Adipose tissue (tissue), 3 donors: ENCODE data around the gene SHQ1. TPM values are rescaled to one million over a fixed set of nuclear protein-coding genes. Genes with fewer than 3 reads are reported as not detected.

Source experiments
- H3K27ac ChIP-seq: one replicate; pipeline ENCODE4 v1.5.1; 2013; ENCODE audit warnings: low read depth, low read length
- WGBS, 3 donors: extraction: QIAGEN DNeasy Blood & Tissue Kit; methylation state at CpG; one replicate each; pipeline ENCODE4 v1.1.7; 2013; 5-methylcytosine and 5-hydroxymethylcytosine counted together
- polyA plus RNA-seq, 3 donors: library from polyadenylated mRNA; stranded (reverse); fragments of 200-250 nt; gene quantifications; one replicate each; pipeline ENCODE4 v1.2.3, GENCODE V29; 2013
- donor health status: healthy with polysubstance abuse.
- donor health status: Bipolar disorder and iron deficiency.
- donor health status: healthy.

Gene SHQ1
- 1 to 10 TPM; 5.0 to 8.4 (median 6.5) TPM for polyA plus RNA-seq

DNA sequence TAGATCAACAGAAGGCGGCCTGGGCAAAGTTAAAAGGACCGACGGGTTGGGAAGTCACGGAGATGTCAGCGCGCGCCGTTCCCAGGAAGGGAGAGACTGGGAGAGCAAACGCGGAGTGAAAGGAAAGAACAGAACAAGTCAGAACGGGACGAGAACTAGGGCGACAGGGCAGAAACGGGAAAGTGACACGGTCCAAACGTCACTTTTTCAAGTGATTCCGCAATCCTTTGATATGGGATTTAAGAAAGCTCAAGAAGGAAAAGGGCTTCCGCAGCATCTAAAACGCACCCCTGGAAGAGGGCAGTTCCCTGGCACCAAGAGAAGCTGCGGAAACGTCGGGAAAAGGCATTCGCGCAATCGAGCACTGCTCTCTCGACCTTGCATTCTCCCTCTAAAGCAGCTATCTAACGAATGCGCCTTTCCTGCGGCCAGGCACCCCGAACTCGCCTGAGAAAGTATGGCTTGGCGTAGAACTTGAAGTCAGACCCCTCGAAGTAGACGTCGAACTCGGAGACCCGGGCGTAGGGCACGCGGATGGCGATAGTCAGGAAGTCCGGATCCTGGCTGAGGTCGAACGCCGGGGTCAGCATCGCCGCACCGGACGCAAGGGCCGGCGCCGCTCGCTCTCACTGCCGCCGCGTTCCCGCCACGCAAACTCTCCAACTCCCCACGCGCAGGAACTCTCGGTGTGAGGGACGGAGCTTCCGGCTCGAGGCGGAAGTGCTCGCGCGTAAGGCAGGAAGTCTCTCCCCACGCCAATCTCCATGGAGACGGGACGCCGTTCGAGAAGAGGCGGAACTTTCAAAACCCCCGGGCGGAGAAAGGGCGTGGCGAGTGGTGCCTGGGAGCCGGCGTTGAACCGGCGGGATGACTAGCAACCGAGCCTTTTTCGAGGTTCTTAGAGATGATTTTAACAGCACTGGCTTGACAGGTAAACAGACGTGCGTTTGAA, at the start of gene SHQ1:
Gene SHQ1 (minus strand): TSS at position 695 of the 952 bp plus-strand sequence. CDS start 105 bp downstream, at position 590.
- no peak within 1 kb of the TSS for H3K27ac ChIP-seq
- 0% methylated on average over 86 of the region's 86 CpGs for WGBS, 3 donors

DNA sequence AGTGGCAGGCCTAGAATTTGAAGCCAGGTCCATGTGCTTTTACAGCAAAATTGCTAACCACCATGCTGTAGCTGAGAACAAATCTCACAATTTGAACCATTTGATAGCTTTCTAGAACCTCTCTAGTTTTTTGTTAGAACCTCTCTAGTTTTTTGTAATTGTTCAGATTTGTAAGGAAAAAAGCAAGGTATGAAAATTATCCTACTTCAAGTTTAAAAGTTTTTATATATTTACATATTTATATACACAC, 49.4 kb upstream of the SHQ1 start:
- H3K27ac ChIP-seq, result no peak overlapping the region

DNA sequence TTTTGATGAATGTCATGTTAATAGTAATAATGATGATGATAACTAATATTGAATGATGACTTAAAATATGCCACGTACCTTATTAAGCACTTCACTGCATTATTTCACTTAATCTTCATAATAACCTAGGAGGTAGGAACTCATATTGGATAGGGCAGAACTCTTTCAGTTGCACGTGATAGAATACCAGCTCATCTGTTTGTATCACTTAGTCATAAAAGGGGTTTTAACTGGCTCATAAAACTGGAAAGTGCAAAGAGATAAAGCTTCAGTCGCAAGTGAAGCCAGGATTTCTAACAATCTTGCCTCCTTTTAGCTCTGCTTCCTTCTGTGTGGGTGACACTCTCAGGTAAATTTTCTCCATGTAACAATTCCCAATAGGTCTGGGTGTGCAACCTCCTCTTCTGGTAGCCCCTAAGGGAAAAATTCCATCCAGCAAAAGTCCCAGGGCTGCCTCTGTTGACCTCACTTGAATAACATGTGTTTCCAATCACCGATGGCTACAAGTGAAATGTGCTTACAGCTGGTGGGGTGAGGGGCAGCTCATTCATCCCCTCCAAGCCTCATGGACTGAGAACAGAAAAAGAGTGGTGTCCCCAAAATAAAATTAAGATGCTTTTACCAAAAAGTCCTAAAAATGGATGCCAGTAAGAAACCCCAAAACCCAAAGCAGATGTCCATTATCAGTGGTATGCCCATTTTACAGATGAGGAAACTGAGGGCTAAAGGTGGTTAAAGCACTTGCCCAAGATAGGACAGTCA, 48.9 kb upstream of the SHQ1 start:
- H3K27ac ChIP-seq, result no peak overlapping the region
- 66 to 77% (median 74%) methylated on average over 4 of the region's 4 CpGs for WGBS, 3 donors

DNA sequence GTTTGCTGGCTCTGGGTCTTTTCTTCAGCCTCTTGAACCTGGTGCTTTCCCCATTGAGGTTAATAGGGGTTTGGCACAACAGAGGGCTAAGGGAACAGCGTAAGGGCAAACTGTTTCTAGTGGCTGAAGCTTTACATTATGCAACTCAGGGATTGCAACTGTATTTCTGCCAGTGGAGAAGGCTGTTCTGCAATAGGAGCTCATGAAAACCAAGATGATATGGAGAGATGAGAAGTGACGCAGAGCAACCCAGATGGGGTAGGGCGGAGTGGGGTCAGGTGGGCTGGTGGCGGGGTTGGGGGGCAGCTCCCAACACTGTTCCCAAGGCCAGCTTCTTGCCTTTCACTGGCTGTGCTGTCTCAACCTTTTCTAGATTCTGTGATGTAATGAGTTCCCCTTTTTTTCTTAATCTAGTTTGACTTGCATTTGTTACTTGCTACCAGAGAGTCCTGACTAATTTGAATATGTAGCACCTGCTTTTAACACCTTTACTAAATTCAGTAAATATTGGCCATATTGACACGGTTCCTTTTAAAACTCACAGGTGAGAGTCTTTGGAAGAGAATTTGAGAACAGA, 46.8 kb upstream of the SHQ1 start:
- H3K27ac ChIP-seq, result no peak overlapping the region
- WGBS, 3 donors, result 61 to 92% (median 81%) methylated on average over 5 of the region's 5 CpGs

DNA sequence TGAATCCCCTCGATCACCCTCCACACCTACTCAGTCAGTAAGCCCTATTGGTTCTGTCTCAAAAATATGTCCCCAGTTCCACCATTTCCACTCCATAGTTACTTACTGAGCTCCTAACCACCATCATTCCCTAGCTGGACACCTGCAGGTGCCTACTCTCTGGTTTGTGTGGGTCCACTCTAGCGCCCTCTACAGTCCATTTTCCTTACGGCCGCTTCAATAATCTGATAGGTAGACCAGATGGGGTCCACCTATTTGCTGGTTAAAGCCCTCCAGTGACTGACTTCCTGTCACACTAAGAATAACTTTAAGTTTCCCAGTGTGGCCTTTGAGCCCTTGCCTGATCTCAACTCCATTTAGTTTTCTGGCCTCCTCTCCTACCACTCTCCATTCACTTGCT, 44.6 kb upstream of the SHQ1 start:
- WGBS, 3 donors, result 66 to 71% (median 70%) methylated on average over 4 of the region's 4 CpGs
- H3K27ac ChIP-seq, result no peak overlapping the region

DNA sequence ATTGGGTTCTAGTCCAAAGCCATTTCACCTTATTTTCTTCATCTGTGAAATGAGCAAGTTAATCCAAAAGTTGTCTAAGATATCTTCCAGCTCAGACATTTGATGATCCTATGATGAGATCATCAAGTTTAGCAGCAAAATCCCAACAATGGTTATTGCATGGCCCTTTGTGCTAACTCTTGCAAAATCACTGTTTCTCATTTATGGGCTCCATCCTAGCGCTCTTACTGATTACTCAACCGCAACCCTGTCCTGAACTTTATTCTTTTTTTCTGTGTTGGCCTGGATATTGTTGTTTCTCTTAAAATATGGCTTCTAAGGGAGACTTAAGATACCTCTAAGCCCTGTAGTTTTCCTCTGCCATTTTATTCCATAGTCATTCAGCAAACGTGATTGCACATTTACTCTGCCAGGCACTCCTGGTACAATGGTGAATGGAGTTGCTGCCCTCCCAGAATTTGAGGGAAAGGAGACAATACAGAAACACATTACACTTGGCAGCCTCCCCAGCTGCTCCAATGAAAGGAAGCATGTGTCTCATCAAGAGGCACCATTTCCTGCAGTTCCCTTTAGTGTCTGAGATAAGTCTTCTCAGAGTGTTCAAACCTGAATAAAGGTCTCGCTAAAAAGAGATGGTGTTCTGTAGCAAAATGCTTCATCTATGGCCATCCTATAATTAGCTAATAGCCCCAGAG, 44.0 kb upstream of the SHQ1 start:
- WGBS, 3 donors, result 33 to 80% (median 38%) methylated on average over 4 of the region's 4 CpGs
- no peak overlapping the region for H3K27ac ChIP-seq

DNA sequence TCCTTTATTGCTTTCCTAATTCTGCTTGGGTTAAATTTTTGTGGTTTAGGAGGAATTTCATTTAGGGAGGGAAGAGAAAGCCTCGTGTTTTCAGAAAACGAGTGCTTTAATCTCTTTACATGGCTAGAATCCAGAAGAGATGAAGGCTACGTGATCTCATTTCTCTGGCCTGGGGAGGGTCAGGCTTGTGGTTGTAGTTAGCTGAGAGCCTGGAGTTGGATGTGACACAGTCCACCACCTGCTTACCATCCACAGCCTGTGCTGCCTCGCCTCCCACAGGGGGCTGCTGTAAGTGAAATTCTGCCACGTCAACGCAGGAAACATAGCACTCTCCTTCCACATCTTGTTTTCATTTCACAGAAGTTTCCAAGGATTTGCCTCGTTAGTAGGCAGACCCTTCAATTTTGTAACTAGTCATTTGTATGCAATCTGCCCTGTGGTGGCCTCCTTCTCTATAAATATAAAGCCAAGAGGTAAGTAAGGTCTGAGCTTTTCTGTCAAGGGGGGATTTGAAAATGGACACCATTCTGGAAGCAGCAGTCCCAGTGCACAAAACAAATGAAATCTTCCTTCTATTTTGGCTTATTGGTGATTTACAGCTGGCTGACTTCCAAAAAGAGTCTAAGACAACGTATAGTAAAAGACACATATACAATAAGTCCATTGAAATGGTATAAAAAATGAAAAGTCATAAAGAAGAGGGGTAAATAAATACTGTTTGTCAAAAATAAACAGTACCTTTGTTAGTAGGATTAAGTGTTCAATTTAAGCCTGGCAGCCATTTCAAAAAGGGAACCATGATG, 43.0 kb upstream of the SHQ1 start:
- H3K27ac ChIP-seq, result no peak overlapping the region
- 27 to 44% (median 29%) methylated on average over 8 of the region's 8 CpGs for WGBS, 3 donors

DNA sequence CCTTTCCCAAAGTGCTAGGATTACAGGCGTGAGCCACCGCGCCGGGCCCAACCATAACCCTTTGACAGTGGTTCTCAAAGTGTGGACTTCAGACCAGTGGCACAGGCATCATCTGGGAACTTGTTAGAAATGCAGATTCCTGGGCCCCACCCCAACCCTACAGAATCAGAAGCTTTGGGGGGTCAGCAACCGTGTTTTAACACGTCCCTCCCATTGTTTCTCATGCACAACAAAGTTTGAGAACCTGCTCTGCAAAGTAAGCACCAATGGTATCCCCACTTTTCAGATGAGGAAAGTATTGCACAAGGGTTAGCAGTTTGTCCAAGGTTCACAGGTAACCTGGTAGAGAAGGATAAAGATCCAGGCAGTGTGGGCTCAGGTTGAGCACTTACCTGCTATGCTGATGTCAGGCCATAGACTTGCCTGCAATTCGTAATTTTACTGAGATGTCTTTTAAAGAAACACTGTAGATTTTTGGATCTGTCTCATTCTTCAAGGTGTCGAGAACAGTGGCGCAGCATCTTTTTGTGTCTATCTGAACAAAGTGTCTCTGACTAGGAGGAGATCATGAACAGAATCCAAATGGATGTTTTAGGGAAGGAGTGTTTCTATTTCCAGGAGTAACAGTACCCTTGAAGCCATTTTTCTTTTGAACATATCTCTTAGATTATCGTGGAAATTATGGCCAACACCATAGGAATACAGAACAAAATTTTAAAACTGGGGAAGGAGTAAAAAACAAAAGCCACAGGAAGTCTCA, 42.1 kb upstream of the SHQ1 start:
- WGBS, 3 donors, result 81 to 88% (median 84%) methylated on average over 10 of the region's 10 CpGs
- H3K27ac ChIP-seq, result no peak overlapping the region

DNA sequence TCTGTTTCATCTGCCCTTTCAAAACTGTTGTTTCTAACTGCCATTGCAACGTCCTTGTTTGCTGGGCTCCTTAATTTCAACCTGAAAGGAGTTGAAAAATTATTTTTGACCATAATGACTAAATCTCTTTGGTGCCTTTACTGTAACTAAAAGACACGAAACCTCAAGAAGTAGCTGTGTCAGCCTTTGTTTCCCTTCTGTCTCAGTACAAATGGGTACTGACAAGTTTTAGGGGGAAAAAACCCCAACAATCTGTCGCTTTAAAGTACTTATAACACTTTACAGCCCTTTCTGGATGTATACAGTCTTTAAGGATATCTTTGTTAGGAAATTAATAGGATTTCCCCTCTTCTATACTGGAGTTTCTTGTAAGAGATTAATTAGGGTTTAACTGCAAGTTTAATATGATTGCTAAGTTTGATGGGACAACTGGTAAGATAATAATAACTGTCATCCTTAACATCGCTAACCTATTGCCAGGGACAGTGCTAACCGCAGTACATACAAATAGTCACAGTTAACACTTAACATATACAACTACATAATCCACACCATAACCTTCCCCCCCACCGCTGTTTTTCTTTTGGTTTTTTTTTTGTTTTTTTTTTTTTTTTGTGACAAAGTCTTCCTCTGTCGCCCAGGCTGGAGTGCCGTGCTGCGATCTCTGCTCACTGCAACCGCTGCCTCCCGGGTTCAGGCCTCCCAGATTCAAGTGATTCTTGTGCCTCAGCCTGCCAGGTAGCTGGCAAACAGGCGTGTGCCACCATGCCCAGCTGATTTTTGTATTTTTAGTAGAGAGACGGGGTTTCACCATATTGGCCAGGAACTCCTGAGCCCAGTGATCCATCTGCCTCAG, 41.3 kb upstream of the SHQ1 start:
- WGBS, 3 donors, result 69 to 80% (median 77%) methylated on average over 13 of the region's 13 CpGs
- H3K27ac ChIP-seq, result no peak overlapping the region

DNA sequence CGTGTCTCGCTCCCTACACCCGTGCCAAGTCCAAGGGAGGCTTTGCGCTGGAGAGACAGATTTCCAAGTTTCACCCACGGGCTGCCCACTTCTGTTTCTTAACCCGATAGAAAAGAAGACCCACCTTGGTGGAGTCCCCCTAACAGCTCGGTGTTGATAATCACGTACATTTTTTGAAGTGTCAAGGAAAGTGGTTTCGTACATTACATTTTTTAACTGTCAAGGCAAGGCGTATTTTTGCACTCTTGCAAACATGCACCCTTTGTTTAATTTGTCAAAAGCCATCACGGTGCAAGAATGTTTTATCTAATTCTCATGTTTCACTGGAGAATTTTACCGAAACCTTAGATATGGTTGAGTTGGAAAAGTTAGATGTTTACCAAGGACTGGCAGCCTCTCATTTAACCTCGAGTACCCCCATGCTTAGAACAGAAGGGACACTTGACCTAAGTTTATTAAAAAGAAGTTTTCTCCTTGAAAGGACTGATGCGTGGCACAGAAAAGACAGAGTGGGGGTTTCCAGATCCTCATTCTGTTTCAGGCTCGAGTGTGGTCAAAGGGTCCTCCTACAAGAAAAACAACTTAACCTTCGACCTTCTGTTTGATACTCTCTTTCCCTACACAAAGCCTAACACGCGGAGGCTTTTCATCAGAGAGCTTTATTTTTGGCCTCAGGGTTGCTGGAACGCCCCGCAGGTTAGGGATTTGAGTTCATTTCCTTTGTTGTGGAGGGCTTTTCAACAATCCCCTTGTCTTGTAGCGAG, 40.5 kb upstream of the SHQ1 start:
- H3K27ac ChIP-seq, result no peak overlapping the region
- 11 to 13% (median 12%) methylated on average over 21 of the region's 21 CpGs for WGBS, 3 donors

DNA sequence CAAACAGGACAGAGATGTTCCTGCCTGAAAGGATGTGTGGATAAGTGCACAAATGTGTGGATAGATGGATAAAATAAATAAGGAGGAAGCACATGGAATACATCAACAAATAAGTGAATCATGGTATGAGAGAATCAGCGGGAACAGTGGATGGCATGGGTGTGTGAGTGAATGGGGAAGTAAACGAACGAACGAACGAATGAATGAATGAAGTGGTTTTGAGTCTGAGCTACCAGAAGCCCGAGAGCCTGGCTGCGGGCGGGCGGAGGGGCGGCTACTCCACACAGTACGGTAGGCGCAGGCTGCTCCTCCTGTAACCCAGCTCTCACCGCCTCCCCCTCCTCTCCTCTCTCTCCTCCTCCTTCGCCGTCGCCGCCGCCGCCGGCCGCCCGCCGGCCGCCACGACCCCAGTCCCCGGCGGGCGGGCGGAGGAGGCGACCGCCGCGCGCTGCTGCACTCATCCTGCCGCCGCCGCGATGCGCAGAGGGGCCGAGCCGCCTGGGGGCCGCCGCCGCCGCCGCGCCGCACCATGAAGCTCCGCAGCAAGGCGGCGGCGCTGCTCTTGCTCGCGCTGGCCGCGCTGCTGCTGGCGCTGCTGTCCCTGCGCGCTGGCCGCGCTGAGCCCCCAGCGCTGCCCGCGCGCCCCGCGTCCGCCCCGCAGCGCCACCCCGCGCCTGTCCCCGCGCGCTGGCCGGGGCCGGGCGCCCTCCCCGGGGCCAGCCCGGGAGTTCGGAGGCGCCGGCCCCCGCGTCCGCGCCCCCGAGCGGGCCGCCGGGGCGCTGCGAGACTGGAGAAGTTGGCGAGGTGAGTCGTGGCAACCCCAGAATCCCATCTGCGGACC, 39.7 kb upstream of the SHQ1 start, which contains the start of gene GXYLT2:
Gene GXYLT2 (plus strand): TSS at position 342 of the 841 bp plus-strand sequence. CDS start 188 bp downstream, at position 530.
- 0 to 1% (median 0%) methylated on average over 54 to 96 of the region's 96 CpGs for WGBS, 3 donors
- H3K27ac ChIP-seq, result peak within 1 kb of the TSS; percentile 32

DNA sequence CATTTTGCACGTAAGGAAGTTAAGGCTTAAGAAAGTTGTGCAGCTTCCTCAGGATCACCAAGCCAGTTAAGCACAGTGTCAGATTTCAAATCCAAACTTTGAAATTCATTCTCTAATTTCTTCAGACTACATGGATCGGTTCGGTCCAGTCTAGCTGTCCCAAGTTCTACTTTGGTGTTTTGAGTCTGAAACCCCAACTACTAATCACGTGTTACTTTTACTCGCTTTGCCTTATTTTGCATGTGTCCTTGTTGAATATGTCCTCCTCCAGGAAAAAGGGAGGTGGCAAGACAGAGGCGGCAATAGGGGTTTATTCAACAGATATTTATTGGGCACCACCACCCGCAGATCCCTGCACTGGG, 39.1 kb upstream of the SHQ1 start:
- WGBS, 3 donors, result 1 to 3% (median 2%) methylated on average over 7 of the region's 7 CpGs
- no peak overlapping the region for H3K27ac ChIP-seq

DNA sequence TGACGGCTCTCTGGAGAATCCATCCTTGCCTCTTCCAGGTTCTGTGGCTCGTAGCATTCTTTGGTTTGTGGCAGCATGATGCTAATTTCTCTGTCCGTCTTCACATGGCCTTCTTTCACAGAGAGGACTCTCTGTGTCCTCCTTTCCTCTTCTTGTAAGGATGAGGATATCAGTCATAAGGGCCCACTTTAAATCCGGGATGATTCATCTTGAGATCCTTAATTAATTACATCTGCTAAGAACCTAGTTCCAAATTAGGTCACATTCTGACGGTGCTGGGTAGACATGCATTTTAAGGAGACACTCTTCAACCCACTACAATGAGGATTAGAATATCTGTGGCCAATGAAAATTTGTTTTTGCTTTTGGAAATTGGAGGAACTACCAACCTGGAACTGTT, 23.9 kb upstream of the SHQ1 start:
- H3K27ac ChIP-seq, result no peak overlapping the region
- WGBS, 3 donors, result 59 to 84% (median 71%) methylated on average over 5 of the region's 5 CpGs

DNA sequence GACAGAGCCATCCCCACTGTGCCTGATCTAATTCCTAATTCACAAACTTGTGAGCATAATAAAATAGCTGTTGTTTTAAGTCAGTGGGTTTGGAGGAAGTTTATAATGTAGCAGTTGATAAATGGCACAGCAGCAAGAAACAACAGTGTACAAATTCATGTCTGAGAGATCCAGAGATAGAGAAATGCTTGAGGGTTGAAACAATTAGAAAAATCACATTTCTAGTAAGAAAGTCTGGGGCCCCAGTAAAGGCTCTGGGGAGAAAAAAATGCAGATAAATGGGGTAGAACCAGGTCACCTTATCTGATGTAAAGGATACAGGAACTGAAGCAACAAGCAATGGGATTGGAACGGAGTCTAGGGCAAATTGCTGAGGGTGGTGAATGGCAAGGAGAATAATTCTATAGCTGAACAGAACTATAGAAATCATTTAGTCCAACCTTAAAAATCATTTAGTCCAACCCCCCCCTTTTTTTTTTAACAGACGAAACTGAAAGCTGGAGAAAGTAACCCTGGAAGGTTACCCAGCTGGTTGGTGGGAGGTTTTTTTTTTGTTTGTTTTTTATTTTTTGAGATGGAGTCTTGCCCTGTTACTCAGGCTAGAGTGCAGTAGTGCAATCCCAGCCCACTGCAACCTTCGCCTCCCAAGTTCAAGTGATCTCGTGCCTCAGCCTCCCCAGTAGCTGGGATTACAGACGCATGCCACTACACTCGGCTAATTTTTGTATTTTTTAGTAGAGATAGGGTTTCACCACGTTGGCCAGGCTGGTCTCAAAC, 14.3 kb upstream of the SHQ1 start:
- no peak overlapping the region for H3K27ac ChIP-seq
- WGBS, 3 donors, result 64 to 67% (median 66%) methylated on average over 7 of the region's 7 CpGs
